SH-SY5Y (cell line): ENCODE measurements around the gene OR6N1.

Experiments used
- GATA2 ChIP-seq: IDR thresholded peaks from 2 replicates; pipeline ENCODE4 v1.6.1; 2011; ENCODE audit warnings: mild to moderate bottlenecking, low read depth, low read length
- GATA3 ChIP-seq: IDR thresholded peaks from 2 replicates; pipeline ENCODE4 v1.6.1; 2011; ENCODE audit warnings: low read depth, mild to moderate bottlenecking, low read length, moderate library complexity

The OR6N1 gene

DNA sequence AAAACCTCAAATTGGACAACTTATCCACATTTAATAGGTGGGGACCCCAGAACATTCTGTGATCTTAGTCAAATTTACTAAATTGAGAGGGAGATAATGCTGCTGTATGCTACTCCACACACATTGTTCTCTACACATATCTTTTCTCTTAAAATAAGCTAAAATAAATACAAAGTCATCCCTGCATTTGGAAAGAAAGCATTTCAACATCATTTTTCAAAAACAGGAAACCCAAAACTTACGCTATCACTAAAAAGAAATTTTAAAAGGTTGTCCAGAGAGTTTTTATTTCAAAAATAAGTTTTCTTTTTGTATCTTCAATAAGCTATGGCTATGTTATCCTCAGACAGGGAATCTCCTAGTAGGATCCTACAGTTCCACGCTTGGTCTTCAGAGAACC lies 28.5 kb upstream of the OR6N1 start:
- TF ChIP-seq GATA2 (no peak), GATA3 (no peak)

DNA sequence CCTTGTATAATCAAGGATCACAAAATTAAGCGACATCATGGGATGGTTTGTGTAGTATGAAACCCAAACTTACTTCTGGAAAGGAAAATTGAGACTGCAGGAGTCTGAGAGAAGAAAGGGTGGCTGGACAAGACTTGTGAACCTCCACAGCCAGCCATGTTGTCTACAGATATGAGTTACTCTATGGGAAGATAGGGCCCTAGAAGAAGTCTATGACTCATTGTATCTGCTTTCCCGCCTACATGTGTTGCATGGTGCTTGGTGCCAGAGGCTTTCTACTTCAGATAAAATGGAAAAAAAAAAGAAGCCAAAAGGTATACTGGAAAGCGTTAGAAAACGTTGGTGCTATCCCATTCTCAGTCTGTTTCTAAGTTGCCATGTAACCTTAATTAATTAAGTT lies 27.7 kb upstream of the OR6N1 start:
- no peak for TF ChIP-seq GATA3
- TF ChIP-seq GATA2: no peak

DNA sequence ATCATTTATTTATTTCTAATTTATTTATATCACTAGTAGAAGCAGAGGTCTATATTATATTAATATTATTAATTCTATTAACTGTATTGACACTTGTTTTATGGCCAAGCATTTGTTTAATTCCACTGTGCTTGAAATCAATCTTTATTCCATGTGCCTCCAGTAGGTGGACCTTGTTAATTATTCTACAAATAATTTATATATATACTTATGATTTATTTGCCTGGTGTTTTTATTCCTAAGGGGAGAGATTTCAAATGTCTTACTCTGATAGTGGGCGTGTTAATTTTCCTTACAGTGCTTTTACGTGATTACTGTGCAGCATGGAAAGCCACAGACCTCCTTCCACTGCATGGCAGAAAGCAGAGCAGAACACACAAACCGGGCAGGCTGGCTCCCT lies 26.5 kb upstream of the OR6N1 start:
- TF ChIP-seq GATA2: no peak
- TF ChIP-seq GATA3: no peak

DNA sequence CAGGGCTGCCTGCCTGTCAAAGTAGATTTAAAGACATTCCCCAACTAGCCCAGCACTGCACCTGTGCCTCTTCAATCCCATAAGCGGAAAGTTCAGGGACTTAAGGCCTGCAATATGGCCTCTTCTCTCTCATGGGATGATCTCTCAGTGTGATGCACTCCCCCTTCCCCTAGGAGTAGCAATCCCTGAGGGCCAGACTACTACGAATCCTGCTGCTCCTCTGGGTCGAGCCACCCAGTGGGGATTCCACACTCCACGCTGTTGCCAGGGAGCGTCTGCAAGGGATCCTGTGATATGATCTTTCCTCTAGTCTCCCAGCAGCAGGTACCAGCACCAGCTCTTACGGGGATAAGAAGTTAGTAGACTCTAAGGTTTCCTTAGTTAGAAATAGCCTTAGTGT lies 22.3 kb upstream of the OR6N1 start:
- TF ChIP-seq GATA3 (no peak), GATA2 (no peak)

DNA sequence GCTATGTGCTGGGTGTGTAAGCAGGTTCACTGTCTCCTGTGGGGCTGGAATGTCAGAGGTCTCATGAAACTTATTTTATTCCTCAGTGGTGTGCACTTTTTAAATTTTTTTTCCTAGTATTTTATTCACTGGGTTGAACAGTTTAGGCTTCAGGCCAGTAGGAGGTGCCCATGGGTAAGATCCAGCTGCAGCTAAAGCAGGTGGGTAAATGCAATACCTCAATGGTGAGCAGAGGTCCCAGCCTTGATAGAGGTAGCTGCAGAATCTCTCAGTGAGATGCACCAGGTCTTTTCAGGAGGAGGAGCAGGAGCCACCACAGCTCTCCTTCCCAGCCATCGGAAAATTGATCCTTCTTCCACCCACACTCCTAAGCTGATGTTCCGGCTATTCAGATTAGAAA lies 21.6 kb upstream of the OR6N1 start:
- TF ChIP-seq GATA3 (no peak), GATA2 (no peak)

DNA sequence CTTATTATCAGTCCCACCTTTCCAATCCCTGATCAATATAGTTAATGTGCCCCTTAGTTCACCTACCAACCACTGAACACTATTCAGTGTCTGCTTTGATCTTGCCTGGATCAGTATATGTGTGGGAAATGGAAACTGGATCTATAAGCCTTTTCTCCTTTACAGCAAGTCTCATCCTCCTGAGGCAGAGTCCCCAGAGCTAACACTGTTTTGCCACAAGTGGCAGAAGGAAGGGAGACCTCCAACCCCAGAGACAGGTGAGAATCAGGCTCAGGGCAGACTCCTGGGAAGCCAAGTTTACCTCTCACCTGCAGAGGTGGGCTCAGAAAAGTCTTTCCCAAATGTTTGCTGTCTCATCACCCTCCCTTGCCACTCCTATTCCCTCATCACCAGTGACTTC lies 9.1 kb upstream of the OR6N1 start, which contains the start of gene OR6N2:
OR6N2 (minus strand) TSS at position 101 of the 400 bp plus-strand sequence. CDS start 3,569 bp downstream, outside the sequence.
- TF ChIP-seq GATA3 (no peak), GATA2 (no peak)

DNA sequence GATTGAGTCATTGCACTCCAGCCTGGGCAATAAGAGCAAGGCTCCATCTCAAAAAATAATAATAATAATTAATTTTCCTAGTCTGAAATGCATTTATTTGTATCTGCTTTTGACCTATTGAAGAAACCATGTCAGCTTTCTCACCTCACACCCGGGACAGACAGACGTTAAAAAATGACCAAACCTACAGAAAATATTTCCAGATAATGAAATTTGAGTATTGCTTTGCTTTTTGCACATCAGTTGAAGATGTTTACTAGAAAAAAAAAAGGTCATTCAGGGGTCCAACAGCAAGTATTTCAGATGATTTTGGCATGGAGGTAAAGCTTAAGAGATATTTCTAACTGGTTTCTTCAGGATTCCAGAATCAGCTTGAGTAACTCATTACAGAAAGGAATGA lies 17.6 kb downstream of the OR6N1 start, which contains the start of gene OR6K6:
OR6K6 (plus strand) TSS at position 301 of the 400 bp plus-strand sequence. CDS start 168 bp downstream, outside the sequence.
- TF ChIP-seq GATA2 (no peak), GATA3 (no peak)

DNA sequence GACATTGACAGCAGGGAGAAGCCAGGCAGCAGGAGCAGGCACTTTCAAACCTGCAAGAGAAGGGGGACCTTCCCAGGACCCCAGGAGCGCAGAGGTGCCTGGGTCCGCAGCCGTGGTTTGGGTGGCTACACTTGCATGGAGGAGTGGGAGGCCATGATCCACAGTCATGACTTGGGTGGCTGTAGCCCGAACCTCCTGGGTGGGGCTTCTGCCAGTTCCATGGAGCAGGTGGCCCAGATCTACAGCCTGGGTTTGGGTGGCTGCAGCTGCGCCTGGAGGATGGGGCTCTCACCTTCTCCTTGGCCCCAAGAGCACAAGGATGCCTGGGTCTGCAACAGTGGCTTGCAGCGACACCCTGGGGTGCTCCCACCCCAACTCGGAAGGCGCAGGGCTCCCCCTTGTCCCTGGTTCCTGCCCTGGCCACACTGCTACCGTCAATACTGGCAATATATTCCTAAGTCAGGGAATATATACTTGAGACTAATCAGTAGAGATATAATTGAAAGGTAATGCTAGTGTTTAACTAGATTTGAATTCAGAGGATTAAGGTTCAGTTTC lies 19.8 kb downstream of the OR6N1 start:
- TF ChIP-seq GATA2 (no peak), GATA3 (no peak)

DNA sequence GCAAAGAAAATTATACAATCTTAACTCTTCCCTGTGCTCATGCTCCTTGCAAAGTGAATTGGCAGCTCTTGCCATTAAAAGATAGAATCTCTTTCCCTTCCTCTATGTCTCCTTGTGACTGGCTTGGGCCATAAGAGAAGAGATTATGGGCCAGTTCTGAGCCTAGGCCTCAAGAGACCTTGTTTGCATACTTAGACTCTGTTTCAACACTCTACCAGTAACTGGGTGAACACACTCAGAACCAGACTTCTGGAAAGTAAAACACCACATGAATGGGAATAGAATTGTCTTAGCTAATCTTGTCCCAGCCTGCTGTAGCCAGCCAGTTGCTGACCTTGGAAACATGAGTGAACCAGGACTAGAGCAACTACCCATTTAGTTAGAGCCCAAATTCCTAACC lies 36.1 kb downstream of the OR6N1 start:
- no peak for TF ChIP-seq GATA3
- no peak for TF ChIP-seq GATA2

DNA sequence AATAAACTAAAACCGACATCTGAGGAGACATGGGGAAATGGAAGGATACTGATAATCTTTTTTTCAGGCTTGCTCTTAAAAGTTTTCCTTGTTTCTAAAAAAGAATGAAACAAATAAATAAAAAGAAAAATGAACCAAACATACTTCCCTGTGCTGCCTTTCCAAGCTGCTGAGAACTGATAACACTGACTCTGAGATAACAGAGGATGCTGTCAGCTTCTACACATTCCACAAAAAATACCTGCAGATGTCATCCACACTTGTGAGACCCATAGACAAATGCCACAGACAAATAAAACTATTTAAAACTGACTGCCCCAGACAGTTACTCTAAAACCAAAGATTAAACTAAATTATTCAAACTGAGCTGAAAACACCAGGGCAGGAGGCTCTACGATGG lies 39.5 kb downstream of the OR6N1 start:
- no peak for TF ChIP-seq GATA3
- no peak for TF ChIP-seq GATA2

DNA sequence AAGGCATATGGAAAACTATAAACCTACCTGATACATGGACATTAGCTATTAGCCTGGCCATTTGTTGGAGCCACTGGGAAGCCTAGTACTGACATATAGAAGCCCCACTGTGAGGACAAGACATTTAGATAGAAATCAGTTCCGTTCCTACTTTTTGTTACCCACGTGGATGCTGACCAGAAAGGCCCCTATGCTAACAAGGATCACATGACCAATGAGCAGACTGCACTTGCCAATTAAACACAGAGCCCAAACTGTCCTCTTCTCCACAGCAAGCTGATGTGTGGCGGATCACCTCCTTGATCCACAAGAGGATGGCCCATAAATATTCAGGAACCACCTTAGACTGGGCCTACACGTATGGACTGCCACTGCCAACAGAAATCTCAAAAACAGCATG lies 40.3 kb downstream of the OR6N1 start:
- no peak for TF ChIP-seq GATA3
- TF ChIP-seq GATA2: no peak

DNA sequence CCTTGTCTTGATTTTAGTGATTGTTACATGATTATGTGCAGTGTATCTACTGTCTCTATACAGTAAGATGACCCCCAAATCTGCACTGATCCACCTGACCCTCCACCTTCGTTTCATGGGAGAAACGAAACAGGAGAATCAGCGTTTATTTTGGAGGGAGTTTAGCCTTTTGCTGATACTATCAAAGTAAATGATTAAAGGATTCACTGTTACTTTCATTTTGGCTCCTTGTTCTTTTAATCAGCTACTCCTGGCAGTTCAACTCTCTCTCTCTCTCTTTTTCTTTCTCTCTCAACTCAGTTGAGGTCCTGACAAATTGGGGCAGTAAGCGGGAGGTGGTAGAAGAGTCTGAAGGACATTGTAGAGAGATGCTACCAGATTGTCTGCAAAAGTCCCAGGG lies 41.5 kb downstream of the OR6N1 start:
- TF ChIP-seq GATA2 (no peak), GATA3 (no peak)

DNA sequence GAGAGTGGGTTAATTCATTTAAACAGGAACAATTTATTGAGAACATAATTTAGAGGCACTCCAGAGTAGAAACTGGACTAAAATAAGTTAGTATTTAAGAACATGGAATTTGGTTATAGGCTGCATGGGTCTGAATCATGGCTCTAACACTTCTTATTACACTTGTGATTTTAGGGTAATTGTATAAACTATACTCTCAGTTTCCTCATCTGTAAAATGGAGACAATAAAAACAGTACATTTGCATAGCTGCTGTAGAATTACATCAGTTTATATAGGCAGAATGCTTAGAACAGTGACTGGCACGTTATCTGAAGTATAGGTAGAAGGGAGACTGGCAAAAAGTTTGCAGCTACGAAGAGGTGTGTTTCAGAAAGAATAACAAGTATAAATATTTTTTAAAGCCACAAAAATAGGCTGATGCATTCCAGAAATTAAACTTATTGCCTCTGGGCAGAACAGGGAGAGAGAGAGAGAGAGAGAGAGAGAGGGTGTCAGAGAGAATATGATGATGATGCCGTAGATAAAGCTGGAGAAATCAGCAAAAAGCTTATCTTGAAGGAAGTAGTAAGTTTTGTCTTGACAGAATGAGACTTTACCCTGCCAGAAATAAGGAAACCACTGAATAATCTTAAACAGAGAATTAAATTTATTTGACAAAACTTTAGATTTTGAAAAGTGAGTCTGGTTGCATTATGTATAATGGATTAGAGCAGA lies 43.3 kb downstream of the OR6N1 start:
- TF ChIP-seq GATA3: no peak

DNA sequence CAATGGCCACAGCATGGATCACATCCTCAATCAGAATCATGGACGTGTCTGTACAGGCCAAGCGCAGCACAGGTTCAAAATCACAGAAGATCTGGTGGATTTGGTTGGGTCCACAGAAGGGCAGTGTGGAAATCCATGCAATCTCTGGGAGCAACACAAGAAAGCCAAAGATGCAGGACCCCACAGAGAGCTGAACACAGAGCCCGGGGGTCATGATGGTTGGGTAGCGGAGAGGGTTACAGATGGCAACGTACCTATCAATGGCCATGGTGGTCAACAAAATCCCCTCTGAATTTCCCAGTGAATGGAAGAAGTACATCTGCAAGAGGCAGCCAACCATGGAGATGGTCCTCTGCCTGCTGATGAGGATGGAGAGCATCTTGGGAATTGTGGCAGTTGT lies 47.6 kb downstream of the OR6N1 start:
- TF ChIP-seq GATA2 (no peak), GATA3 (no peak)

DNA sequence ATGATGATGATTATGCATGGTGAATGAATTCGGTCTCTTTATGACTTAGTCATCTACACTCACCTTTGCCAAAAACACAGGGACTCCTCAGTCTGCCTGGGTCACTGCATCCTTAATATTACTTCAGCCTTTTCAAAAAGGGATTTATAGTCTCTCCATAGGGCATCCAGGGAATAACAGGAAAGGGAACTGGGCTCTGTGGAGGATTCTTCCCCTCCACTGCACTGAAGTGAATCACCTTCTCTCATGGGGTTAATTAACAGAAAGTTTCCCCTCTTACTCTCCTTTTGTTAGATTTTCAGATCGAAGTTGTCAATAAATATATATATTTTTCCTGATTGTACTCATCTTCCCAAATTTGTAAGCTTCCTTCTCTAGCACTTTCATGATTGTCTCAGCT lies 51.4 kb downstream of the OR6N1 start, which contains the start of gene OR6K3:
OR6K3 (minus strand) TSS at position 101 of the 400 bp plus-strand sequence. CDS start 2,605 bp downstream, outside the sequence.
- TF ChIP-seq GATA2: no peak
- TF ChIP-seq GATA3: no peak
